Glomerular endothelial cell (primary cell): Measurements from ENCODE around the gene RALGAPA1. TPM values are rescaled to one million over a fixed set of nuclear protein-coding genes. Genes with fewer than 3 reads are reported as not detected.
"Not testable (repeated sequence)": the region's sequence is repeated elsewhere in the genome, so short reads cannot be mapped to it uniquely, and the experiment has no call there.

Source experiments
- DNase-seq: peaks from one replicate; pipeline ENCODE4 v3.0.0-alpha.2; 2011; ENCODE audit warnings: low read depth, low spot score; ENCODE audit errors: extremely low read depth
- total RNA-seq: library from RNA; depleted of rRNA; stranded (reverse); fragments of >200 nt; gene quantifications from 2 replicates; pipeline ENCODE4 v1.2.3, GENCODE V29; 2015

The RALGAPA1 gene
- total RNA-seq, 1 donor from 2014 or later = 22.2 TPM

GRCh38 chr14:35766700-35767082 lies 42.4 kb downstream of the RALGAPA1 start:
- DNase-seq = no peak

GRCh38 chr14:35766036-35766699 lies 42.9 kb downstream of the RALGAPA1 start:
- DNase-seq = no peak

- no peak for DNase-seq
Observed at GRCh38 chr14:35761922-35762321, 47.2 kb downstream of the RALGAPA1 start.

- no peak for DNase-seq
Observed at GRCh38 chr14:35760143-35760542, 49.0 kb downstream of the RALGAPA1 start.

- no peak for DNase-seq
Observed at GRCh38 chr14:35758523-35759129, 50.5 kb downstream of the RALGAPA1 start.

- DNase-seq = no peak
Observed at GRCh38 chr14:35754671-35755070, 54.4 kb downstream of the RALGAPA1 start.

- no peak for DNase-seq
Observed at GRCh38 chr14:35752380-35752779, 56.7 kb downstream of the RALGAPA1 start.

- no peak for DNase-seq
Observed at GRCh38 chr14:35750202-35750904, 58.7 kb downstream of the RALGAPA1 start.

GRCh38 chr14:35747379-35747778 lies 61.7 kb downstream of the RALGAPA1 start:
- DNase-seq = no peak

- DNase-seq = no peak
Observed at GRCh38 chr14:35742442-35742841, 66.7 kb downstream of the RALGAPA1 start.

- DNase-seq = no peak
Observed at GRCh38 chr14:35742032-35742371, 67.1 kb downstream of the RALGAPA1 start.

GRCh38 chr14:35741345-35742031 lies 67.6 kb downstream of the RALGAPA1 start:
- DNase-seq = no peak

GRCh38 chr14:35740215-35740614 lies 68.9 kb downstream of the RALGAPA1 start:
- no peak for DNase-seq

GRCh38 chr14:35735163-35735562 lies 73.9 kb downstream of the RALGAPA1 start:
- DNase-seq = not testable (repeated sequence)

GRCh38 chr14:35733510-35733909 lies 75.6 kb downstream of the RALGAPA1 start:
- DNase-seq = not testable (repeated sequence)

- no peak for DNase-seq
Observed at GRCh38 chr14:35730871-35731270, 78.2 kb downstream of the RALGAPA1 start.

- no peak for DNase-seq
Observed at GRCh38 chr14:35727764-35728163, 81.3 kb downstream of the RALGAPA1 start.

- no peak for DNase-seq
Observed at GRCh38 chr14:35725930-35726329, 83.2 kb downstream of the RALGAPA1 start.

- no peak for DNase-seq
Observed at GRCh38 chr14:35715079-35715478, 94.0 kb downstream of the RALGAPA1 start.

GRCh38 chr14:35712466-35712865 lies 96.6 kb downstream of the RALGAPA1 start:
- no peak for DNase-seq

- no peak for DNase-seq
Observed at GRCh38 chr14:35708062-35708461, 101.0 kb downstream of the RALGAPA1 start.

GRCh38 chr14:35705636-35706035 lies 103.5 kb downstream of the RALGAPA1 start:
- no peak for DNase-seq
